ENCODE measurements around the gene TLE4.
"Not testable (repeated sequence)": the region's sequence is repeated elsewhere in the genome, so short reads cannot be mapped to it uniquely, and the experiment has no call there.

GRCh38 chr9:79640067-79640466 lies 68.3 kb downstream of the TLE4 start:
- TF ChIP-seq CTCF, POLR2A (IDR thresholded peaks at IDR 0.05): not testable (repeated sequence)

Data from esophagus squamous epithelium (tissue), 4 donors.